NCI-H2029 treated with DMSO at 0.1 percent for 48 hours (cell line): ENCODE measurements around the gene GMDS.
A peak's percentile ranks its signal among the peaks of the same experiment; 100 is the strongest.

ENCODE experiments used
- DNase-seq: peaks from one replicate; lab custom pipeline; 2025; lab: John Stamatoyannopoulos, UW

The GMDS gene

DNA sequence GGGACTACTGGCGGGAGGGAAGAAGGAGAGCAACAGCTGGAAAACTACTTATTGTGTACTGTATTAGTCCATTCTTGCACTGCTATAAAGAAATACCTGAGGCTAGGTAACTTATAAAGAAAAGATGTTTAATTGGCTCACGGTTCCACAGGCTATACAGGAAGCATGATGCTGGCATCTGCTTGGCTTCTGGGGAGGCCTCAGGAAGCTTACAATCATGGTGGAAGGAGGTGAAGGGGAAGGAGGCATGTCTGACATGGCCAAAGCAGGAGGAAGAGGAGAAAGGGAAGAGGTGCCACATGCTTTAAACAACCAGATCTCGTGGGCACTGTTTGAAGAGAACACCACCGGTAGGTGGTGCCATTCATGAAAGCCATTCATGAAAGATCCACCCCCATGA is 67.3 kb downstream of the GMDS start:
- no peak for DNase-seq

DNA sequence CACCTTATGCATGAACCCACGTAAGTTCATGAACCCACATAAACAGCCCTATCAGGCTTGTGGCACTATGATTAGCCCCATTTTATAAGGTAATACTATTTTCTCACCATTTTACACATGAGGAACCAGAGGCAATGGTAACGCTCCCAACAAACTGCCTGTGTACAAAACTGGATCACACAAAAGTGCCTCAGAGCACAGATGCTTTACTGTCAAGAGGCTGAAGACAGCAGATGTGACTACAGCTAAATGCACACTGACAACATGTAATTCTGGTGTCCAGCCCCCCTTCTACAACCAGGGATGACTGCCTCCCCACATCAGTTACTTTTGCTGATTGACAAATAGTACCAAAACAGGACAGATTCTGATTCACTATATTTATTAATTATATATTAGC is 69.6 kb downstream of the GMDS start:
- DNase-seq = no peak

DNA sequence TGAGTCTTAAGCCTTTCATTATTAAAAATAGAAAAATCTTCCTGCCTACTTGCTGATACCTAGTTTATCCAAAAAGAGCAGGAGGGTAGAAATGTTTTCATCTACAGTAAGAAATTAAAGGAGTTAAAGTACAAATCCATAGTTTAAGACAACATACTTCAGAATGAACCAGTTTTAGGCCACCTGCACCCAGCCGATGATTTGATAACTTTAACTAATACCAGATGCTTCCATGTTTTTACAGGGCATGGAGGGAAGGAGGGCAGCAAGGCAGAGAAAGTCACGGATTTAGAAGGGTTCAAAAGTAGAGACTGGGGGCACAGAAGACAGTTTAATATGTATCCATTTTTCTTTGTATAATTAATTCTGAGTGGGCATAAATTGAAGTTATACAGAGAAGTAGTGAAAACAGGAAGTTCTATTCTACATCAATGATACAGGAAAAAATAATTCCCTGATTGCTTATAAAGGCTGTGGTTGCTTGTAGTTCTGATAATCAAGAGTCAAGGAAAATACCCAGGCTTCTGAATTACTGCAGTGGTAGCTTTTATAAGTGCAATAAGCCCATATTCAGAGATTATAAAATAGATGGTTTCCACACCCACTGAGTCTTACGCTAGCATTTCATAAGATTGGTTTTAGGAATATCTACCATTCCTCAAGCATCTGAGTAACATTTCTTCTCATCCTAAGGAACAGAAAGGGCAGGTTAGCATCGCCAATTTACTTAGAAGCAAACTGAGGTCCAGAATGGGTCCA is 72.0 kb downstream of the GMDS start:
- no peak for DNase-seq

DNA sequence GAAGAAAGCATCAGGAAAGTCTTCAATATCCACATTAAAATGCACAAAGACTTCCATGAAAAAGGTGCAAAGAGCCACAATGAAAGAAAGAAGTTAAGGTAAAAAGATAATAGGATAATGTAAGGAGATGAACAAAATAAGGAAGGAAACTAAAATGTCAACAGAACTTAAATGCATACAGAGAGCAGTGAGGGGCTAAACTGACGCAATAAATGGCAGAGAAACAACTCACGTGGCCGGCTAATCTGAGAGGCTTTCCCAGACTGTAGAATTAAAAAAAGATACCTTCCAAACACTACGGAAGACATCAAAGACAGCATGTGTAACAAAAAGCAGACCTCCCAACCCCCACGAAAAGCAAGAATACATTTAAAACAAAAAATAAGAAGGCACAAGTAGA is 73.7 kb downstream of the GMDS start:
- DNase-seq = no peak

DNA sequence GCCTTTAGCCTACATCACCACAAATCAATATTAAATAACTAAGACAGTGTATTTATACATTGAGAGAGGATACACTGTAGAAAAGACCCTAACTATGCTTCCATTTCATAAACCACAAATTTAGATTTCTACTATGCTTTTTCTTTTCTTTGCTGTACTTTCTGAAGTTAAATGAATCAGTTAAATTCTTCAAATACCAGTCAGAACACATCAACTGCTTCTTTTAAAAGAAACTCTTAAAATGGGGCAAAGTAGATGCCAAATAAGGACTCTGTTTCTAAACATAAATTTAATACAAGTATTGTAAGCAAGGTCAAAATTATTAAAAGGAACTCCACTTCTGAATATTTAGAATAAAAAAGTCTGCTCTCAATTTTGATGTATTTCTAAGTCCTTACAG is 76.9 kb downstream of the GMDS start:
- no peak for DNase-seq

DNA sequence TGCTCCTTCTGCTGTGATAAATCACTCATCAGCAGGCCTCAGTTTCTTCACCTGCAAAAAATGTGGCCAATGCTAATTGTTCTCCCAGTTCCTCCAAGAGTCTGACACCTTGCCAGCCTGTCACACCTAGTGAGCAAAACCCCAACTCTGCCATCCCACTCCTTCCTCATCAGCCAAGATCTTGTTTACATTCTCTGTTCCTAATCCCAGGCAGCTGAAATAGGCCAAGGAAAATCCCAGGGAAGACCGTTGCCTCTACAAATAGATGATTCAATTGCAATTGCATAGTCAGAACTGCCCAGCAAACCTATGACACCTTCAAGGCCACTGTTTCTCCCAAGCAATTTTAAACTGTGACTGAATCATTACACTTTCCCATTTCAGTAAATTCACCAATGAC is 78.7 kb downstream of the GMDS start:
- DNase-seq = no peak

DNA sequence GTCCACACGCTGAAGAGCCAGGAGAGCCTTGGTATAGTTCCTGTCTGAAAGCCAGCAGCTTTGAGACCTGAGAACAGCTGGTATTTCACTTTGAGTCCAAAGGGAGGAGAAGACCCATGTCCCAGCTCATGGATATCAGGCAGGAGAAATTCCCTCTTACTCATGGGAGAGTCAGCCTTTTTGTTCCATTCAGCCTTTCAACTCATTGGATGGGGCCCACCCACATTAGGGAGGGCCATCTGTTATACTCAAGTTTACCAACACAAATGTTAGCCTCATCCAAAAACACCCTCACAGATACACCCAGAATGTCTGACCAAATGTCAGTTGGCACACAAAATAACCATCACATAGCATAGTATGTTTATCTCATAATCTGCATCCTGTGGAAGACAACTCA is 80.1 kb downstream of the GMDS start:
- DNase-seq = no peak

DNA sequence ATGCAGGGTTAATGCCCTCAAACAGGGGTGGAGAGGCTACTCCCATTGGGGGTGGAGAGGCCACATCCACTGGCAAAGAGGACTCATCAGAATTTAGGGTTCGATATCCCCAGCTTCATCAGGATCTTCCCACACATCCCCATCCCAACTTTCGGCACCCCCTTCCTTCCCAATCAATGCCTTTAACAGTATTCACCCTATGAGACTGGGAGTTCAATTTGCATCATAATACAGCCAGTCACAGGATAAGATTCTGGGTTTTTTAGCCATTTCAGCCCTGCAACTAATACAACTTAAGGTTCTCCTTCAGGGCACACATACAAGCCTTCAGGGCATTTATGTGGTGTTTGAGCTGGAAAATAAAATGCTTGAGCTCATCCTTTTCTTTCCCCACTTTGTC is 80.9 kb downstream of the GMDS start:
- DNase-seq = no peak

DNA sequence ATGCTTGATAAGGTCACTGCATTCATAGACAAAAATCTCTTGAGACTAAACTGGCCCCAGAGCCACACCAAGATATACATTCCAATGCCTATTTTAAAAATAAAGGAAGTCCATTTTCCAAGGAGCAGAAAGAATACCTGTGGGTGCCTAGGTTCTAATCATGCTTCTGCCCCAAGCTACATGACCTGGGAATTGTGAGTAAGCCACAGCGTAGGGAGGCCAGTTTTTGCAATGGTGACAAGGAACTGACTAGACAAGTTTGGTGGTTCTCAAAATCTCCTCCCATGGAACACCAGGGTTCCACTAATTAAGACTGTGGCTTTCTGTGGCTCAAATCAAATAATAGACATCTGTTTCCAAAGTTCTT is 83.3 kb downstream of the GMDS start:
- no peak for DNase-seq

DNA sequence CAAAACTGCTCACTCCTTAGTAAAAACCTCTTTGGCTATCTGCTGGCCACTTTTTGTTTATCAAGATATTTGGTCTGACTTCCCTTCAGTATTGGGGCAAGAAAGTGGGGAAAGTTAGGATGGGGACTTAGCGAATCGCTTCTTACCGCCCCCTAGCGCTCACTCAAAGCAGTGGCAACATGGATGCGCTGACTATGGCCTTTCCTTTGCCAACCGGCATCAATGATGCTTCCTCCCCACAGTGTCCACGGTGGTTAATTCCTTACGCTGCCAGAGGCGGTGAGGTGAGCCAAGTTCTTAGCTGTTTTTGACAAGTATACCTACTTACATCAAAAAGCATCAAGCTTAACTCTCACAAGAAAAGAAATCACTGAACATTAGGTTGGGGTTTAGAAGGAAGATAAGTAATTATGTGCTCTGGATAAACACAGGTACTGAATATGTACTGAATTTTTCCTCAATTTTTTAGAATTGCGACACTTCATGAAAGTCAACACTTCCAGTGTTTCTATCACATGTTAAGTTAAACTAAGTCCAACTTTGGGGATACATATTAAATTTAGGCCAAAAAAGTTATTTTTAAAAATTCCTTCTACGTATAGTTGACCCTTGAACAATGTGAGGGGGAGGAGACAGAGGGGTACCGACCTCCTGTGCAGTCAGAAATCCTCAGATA is 86.7 kb downstream of the GMDS start:
- DNase-seq = no peak

DNA sequence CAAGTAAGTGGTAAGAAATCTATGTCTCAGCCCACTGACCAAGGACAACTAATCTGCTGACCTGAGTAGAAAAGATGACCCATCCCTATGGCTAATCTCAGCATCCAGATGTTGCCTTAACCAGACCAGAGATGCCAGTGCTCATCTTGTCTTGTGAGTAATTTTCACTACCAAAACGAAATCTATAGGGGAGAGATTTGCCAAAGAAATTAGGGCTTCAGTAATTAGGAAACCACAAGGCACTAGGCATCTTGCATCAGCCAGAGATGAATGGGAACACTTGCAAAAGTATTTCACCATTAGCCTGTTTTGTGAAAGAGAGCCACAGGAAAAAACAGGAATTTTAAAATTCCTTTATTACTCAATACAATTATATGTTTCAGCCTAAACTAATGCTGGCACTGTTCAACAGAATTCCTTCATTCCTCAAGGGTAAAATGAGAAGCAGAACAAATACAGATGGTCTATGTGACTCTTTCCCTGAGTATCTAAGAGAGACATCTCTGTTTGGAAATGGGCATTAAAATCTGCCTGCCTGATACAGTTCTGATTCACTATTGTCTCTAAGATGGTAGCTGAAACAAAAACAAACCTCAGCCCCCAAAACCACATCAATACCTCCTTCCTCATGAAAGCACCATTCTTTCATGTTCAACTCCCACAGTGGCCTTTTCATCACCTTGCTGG is 87.8 kb downstream of the GMDS start:
- DNase-seq = no peak

DNA sequence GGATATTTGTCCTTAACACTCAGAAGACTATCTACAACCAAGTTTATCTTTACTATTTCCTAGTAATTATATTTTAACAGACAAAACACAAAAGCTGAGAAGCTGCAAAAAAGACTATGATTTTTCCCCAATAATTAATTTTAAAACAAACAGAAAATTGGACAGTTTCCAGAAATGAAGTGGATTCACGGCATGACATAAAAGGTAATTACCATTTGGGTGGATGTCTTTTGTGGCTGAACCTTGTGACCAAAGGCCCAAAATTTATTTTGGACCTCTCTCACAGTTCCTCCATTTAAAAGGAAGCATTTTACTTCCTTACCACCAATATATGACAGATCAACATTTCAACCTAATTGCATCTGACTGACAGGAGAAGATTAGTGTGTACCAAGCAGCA is 90.2 kb downstream of the GMDS start:
- DNase-seq = peak; percentile 42

DNA sequence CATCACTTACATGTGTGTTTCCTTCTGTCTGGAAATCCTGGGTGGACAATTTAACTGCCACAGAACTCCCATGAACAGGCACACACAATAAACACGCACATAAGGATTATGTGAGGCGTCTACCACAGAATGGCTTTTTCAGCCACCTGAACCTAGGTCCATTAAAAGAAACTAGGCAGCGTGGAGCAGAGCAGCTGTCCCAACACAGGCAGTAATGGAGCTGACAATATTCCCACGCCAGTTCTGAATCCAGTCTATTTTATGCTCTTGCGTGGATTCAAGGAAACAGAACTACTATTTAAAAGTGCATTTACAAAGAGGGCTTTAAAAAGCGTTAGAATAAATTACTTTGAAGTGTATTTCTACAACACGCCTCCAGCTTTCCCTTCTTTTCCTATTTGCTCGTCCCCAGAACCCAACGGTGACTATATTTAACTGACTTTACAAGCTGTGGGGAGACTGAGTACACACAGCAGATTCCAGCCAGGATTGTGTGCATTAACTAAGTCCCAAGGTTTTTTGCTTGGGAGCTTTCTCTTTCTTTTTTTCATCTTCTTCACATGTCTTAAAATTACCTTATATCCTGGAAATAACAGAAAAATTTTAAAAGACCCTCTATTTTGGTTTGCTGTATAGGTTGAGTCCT is 95.9 kb downstream of the GMDS start:
- no peak for DNase-seq

DNA sequence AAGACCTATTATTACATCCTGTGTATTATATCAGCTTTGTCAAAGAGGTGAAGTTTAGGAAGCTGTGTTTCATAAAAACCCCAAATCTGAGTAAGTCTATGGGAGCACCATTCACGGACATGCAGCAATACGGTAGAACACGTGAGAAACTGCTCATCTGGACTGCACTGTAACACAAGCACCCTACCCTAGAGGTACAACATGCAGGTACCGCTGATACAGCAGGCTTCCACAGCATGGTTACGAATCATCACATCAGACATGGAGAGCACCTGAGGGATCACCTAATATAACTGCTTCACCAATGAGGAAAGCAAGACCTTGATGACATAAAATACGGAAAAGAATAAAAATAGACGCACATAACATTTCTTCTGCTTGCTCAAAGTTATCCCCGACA is 96.7 kb downstream of the GMDS start:
- DNase-seq = no peak

DNA sequence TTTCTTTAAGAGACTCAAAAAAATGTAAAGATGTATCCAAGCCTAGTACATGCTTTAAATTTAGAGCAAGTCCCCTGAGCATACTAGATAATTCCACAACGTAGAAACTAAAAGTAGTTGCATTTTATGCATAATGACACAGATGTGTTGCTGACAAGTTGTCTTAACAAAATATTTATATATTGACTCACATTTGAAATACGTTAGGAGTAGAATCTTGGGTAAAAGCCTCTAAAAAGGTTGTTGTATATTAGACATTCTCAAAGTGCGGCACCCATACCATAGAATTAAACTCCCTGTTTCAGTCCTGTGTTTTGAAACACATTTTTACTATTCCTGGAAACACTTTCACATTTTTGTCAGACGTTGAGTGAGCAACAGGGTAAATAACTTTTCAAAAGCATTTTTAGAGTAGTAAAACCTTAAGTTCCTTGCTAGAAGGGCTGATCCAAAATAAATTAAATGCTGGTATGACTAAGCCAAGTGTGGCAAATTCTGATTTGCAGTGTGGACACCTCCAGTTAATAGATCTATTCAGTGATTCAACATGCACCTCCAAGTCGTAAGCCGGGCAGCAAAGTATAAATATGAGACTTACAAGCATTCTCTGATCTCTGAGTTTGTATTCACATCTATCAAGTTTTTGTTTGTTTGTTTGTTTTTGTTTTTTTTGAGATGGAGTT is 97.5 kb downstream of the GMDS start:
- DNase-seq = no peak

DNA sequence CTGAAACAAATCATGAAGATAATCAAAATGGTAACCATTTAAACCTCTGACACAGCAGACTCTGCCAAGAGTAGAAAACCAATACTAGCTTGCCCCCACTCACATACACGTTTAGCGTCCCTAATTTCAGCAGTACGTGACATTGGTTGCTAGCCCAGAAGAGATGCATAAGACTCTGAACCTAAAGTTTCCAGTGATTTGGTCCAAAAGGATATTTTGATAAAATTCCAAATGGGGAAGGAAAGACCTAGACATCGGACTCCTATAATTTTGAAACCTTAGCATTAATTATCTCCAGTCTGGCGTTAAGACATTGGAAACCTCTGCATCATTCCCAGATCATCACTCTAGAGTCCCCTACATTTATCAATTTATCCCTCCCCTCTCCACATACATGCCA is 98.1 kb downstream of the GMDS start:
- no peak for DNase-seq

DNA sequence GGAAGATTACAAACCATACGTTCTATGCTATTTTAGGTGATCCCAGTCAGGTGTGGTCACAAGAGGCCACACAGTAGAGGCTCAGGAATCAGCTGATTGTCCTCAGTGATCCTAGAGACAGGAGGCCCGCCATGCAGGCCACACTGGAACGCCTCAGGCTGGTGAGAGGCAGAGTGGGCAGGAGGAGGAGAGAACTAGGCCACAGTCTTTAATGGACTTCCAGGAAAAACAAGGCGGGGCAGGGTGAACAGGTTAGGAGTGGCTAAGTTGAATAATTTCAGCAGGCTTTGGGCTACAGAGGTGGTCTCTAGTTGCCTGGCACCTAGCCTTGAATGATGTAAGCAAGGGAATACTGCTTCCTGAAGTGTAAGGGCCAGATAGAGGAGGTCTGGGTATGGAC is 101.2 kb downstream of the GMDS start:
- DNase-seq = no peak

DNA sequence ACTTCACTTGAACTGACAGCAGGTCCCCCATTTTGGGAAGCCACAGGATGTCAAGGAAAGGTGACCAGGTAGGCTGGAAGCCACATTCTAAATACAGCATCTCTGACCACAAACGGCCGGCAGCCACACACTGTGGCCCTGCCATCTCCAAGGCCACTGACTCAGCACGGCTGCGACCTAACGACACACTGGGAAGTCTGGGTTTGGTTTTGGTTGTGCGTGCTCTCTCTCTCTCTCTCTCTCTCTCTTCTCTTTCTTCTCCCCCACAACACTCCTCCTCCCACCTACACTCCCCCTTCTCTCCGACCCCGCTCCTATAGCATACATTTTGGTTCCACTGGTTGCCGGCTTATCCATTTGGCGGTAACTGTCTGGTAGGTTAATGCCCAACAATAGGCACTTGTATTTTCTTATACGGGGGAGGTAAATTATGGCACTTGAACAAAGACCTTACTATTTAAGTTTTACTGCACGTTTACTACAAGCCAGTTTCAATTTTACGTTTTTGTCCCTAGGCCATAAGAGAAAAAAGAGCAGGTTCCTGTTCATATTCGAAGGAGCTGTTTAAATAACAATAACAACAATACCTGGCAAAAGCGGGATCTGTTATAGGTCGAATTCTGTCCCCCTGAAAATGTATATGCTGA is 103.6 kb downstream of the GMDS start:
- DNase-seq = no peak

DNA sequence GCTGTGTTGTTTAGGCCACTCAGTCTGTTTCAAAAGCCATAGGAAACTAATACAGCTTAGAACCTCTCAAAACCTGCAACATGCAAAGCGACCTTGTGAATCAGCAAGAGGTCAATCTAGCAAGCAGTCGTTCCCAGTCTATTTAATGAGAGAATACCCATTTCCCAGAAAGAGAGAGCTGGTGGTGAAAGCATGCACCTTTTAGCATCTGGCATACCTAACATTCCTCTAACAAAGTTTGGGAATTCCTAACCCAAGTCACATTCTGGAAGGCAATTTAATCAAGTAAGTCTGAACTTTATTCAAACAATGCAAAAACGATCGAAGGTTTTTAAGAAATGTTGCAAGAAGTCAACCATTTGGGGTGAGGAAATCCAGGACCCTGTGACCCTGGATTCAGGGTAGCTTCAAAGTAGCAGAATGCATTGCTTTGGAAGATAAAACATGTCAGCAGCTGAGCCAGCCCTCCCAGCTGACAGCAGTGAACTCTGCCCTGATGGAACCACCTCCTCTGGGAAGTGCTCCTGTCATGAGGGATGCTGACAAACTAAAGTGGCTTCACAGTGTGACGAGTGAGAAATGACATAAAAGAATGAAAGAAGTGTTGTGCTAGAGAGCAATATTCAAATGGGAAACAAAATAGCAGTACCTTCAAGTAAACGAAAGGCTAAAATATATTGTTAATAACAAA is 104.8 kb downstream of the GMDS start:
- DNase-seq = no peak

DNA sequence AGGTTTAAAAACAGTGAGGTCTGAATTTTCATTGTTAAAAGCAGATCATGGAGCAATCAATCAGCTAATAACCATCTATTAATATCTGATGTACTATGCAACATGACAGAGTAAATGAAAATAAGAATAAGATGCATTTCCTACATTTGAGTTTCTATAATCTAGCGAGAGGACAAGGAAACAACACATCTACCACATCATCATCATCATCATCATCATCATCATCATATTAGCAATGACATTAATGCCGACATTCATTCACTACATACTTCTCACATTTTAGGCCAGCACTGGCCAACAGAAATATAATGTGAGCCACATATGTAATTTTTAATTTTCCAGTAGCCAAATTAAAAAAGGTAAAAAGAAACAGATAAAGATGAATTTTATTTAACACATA is 110.0 kb downstream of the GMDS start:
- no peak for DNase-seq

DNA sequence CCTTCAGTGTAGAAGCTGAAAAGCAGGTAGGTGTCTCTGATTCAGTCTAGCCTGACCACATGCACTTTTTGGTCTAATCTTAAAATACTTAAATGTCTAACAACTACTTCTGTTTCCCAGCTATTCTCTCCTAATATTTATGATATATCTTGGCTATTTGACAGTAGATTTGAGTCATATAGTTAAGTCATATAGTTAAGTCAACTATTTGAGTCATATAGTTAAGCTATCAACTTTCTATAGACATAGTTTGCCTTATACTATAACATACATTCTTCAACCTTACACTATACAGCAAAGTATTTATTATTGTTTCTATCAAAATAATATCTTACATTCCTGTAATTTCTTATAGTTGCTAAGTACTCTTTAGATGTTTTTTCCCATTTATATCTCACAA is 110.9 kb downstream of the GMDS start:
- no peak for DNase-seq
